22Rv1 (cell line): Measurements from ENCODE around the gene CIDEB.
A peak's percentile ranks its signal among the peaks of the same experiment; 100 is the strongest.

Experiments
- H3K27ac ChIP-seq: fragments of 450-650 bp; 2 replicates; pipeline ENCODE4 v1.5.1; 2017
- CTCF ChIP-seq: fragments of 450-650 bp; IDR thresholded peaks from 2 replicates; pipeline ENCODE4 v1.5.1; 2017; ENCODE audit warnings: mild to moderate bottlenecking
- ZFX ChIP-seq: fragments of 450-650 bp; IDR thresholded peaks from 2 replicates; pipeline ENCODE4 v1.6.1; 2017; ENCODE audit warnings: antibody characterized with exemption, borderline replicate concordance

The CIDEB gene

GRCh38 chr14:24315807-24316596 lies 8.2 kb upstream of the CIDEB start:
- TF ChIP-seq CTCF, result peak; percentile 70
- no peak for TF ChIP-seq ZFX
- H3K27ac ChIP-seq, result no peak overlapping the region

DNA sequence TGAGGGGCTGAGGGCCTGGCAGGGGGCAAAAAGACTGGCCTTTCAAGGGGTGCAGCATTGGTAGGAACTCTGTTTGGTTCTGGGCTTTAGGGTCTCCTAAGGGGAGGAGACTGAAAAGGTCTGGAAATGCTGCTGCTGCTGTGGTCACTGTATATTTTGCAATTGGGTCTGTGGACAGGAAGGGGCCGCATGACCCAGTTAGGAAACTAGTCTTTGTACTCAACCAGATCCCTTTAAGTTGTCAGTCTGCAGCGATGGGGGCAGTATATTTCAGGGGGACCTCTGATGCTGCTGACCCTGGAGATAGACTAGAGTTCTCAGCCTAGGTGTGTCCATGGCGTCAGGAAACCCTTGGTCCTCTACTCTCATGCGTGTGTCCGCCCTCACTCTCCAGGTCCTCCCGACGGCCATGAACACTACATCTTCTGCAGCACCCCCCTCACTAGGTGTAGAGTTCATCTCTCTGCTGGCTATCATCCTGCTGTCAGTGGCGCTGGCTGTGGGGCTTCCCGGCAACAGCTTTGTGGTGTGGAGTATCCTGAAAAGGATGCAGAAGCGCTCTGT lies 7.5 kb upstream of the CIDEB start:
- H3K27ac ChIP-seq, result no peak overlapping the region

GRCh38 chr14:24314377-24315193 lies 6.8 kb upstream of the CIDEB start:
- H3K27ac ChIP-seq, result no peak overlapping the region
- no peak for TF ChIP-seq CTCF
- no peak for TF ChIP-seq ZFX

More for the DNA sequence above, 7.5 kb upstream of the CIDEB start:
- no peak for TF ChIP-seq ZFX

DNA sequence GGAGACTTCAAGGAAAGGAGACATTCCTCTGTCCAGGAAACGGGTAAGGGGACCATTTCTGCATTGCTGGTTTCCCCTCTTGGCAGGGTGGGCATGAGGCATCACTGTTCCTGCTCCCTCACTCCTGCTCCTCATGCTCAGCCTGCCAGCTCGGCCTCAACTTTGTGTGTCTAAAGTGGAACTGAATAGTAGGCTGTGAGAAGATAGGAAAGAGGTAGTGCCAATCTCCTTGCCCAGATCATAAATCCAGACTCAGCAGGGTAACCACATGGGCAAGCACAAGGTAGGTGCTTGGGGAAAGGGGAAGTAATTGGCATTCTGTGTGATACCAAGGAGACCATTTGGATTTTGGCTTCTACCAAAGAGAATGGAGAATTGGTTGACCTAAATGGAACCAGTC lies 6.1 kb upstream of the CIDEB start:
- H3K27ac ChIP-seq, result no peak overlapping the region
- TF ChIP-seq ZFX (no peak), CTCF (no peak)

DNA sequence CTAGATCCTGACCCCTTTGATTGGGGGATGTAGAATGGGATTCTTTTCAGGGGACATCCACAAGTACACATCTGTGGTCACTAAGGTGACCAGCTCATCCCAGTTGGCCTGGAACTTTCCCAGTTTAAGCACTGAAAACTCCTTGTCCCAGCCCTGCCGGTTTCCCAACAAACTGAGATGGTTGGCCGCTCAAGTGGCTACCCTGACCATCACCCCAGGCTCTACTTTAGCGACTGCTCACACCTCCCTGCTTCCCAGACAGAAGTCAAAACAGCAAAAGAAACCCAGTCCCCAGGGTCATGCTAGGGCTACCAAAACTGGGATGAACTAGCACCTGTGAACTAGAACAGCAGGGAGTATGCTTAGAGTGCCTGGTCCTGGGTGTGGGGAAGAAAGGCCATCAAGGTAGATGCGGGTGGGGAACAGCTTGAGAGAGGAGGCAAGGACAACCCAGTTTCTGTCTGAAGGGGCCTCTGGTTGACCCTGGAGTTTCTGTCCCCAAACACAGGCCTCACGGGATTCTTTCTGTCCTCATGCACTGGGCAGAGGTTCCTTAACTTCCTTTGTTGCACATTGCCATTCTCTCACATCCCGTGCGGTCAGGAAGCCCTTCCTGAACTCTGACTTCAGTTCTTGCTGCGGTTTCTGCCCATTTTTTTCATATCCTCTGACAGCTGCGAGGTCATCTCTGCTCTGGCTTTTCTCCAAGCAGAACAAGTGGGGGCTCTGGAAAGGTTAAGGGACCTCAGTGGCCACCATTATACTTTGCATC lies 5.1 kb upstream of the CIDEB start:
- no peak overlapping the region for H3K27ac ChIP-seq
- TF ChIP-seq CTCF, result no peak
- no peak for TF ChIP-seq ZFX

- TF ChIP-seq CTCF, result no peak
- no peak for TF ChIP-seq ZFX
- H3K27ac ChIP-seq, result no peak overlapping the region
Observed at GRCh38 chr14:24311837-24312615, 4.2 kb upstream of the CIDEB start.
